Osteoblast (primary cell): ENCODE measurements around the gene KRT12. TPM values are rescaled to one million over a fixed set of nuclear protein-coding genes. Genes with fewer than 3 reads are reported as not detected.

Experiments
- DNase-seq: peaks from one replicate; pipeline ENCODE4 v3.0.0; 2011; ENCODE audit warnings: low spot score, mixed read lengths; ENCODE audit not compliant: insufficient read length; ENCODE audit errors: missing footprints
- H2AFZ ChIP-seq: 2 replicates; pipeline ENCODE4 v1.6.0; 2011; ENCODE audit warnings: mild to moderate bottlenecking, low read length
- H3K27ac ChIP-seq: 2 replicates; pipeline ENCODE4 v1.5.1; 2011; ENCODE audit warnings: mild to moderate bottlenecking, low read depth, low read length, moderate library complexity
- H3K27me3 ChIP-seq: 2 replicates; pipeline ENCODE4 v1.6.0; 2012; ENCODE audit warnings: mild to moderate bottlenecking, control low read depth, inconsistent platforms, low read length, moderate library complexity; ENCODE audit not compliant: insufficient read depth
- H3K36me3 ChIP-seq: 2 replicates; pipeline ENCODE4 v1.5.1; 2011; ENCODE audit warnings: mild to moderate bottlenecking, low read length, control low read depth, moderate library complexity; ENCODE audit not compliant: insufficient read depth
- H3K4me1 ChIP-seq: 2 replicates; pipeline ENCODE4 v1.5.1; 2011; ENCODE audit warnings: mild to moderate bottlenecking, low read length, control low read depth, moderate library complexity; ENCODE audit not compliant: insufficient read depth
- H3K4me2 ChIP-seq: 2 replicates; pipeline ENCODE4 v1.6.0; 2011; ENCODE audit warnings: mild to moderate bottlenecking, low read length; ENCODE audit not compliant: insufficient read depth
- H3K4me3 ChIP-seq: fragments of 200-600 bp; sonication (generic); 3 replicates; pipeline ENCODE4 v1.5.1; 2012; ENCODE audit warnings: mild to moderate bottlenecking, low read length, inconsistent platforms; ENCODE audit not compliant: insufficient read depth
- H3K79me2 ChIP-seq: 2 replicates; pipeline ENCODE4 v1.6.0; 2012; ENCODE audit warnings: mild to moderate bottlenecking, low read length, control low read depth, inconsistent platforms; ENCODE audit not compliant: insufficient read depth
- H3K9me3 ChIP-seq: 2 replicates; pipeline ENCODE4 v1.5.1; 2011; ENCODE audit warnings: low read depth, low read length, control low read depth
- H4K20me1 ChIP-seq: 2 replicates; pipeline ENCODE4 v1.6.0; 2012; ENCODE audit warnings: mild to moderate bottlenecking, low read length, control low read depth; ENCODE audit not compliant: insufficient read depth
- CTCF ChIP-seq: IDR thresholded peaks from 2 replicates; pipeline ENCODE4 v1.5.1; 2011; ENCODE audit warnings: mild to moderate bottlenecking, low read depth, low read length, moderate library complexity; ENCODE audit errors: extremely low read depth
- total RNA-seq: library from RNA; depleted of rRNA; stranded (reverse); fragments of >200 nt; gene quantifications from 2 replicates; pipeline ENCODE4 v1.2.3, GENCODE V29; 2012

KRT12 gene
- total RNA-seq = not detected in 2 replicates

- no peaks in the 10 kb centered on the region for H3K27me3 ChIP-seq
- H3K36me3 ChIP-seq = no peaks in the 10 kb centered on the region
- H3K27ac ChIP-seq = no peak within 1 kb of the TSS
- H3K4me1 ChIP-seq = peaks cover 6% of the 10 kb centered on the region
- H3K79me2 ChIP-seq = no peaks in the 10 kb centered on the region
- no peaks in the 10 kb centered on the region for H3K9me3 ChIP-seq
- H3K4me3 ChIP-seq = no peak within 1 kb of the TSS
- DNase-seq = no peak
- H3K4me2 ChIP-seq = no peak within 1 kb of the TSS
- H2AFZ ChIP-seq = no peak within 1 kb of the TSS
- no peak for TF ChIP-seq CTCF
- H4K20me1 ChIP-seq = no peaks in the 10 kb centered on the region
Measured at GRCh38 chr17:40866838-40867237, at the start of gene KRT12. Gene KRT12 (minus strand): TSS chr17:40867223. CDS start chr17:40867186, 37 bp downstream.

- H2AFZ ChIP-seq = no peak overlapping the region
Measured at GRCh38 chr17:40916366-40916765, 49.3 kb upstream of the KRT12 start.

GRCh38 chr17:40915721-40916256, 48.8 kb upstream of the KRT12 start:
- H3K4me3 ChIP-seq = no peak overlapping the region
- TF ChIP-seq CTCF = no peak
- no peaks in the 10 kb centered on the region for H3K27me3 ChIP-seq
- H2AFZ ChIP-seq = no peak overlapping the region
- H3K27ac ChIP-seq = peak overlapping the region; percentile 94
- no peaks in the 10 kb centered on the region for H3K9me3 ChIP-seq
- no peaks in the 10 kb centered on the region for H4K20me1 ChIP-seq
- no peaks in the 10 kb centered on the region for H3K79me2 ChIP-seq
- DNase-seq = no peak
- peaks cover 31% of the 10 kb centered on the region for H3K4me1 ChIP-seq
- H3K4me2 ChIP-seq = peak overlapping the region; percentile 38
- no peaks in the 10 kb centered on the region for H3K36me3 ChIP-seq

More at GRCh38 chr17:40916366-40916765, 49.3 kb upstream of the KRT12 start:
- Histone ChIP-seq H4K20me1 (no peaks in the 10 kb centered on the region), H3K36me3 (no peaks in the 10 kb centered on the region), H3K4me1 (peaks cover 26% of the 10 kb centered on the region), H3K27ac (peak overlapping the region; percentile 94), H3K4me2 (no peak overlapping the region), H3K27me3 (no peaks in the 10 kb centered on the region), H3K4me3 (no peak overlapping the region), H3K79me2 (no peaks in the 10 kb centered on the region), H3K9me3 (no peaks in the 10 kb centered on the region)
- no peak for DNase-seq
- TF ChIP-seq CTCF = no peak

GRCh38 chr17:40915199-40915661, 48.2 kb upstream of the KRT12 start:
- Histone ChIP-seq H3K27me3 (no peaks in the 10 kb centered on the region), H3K9me3 (no peaks in the 10 kb centered on the region), H3K4me2 (no peak overlapping the region), H4K20me1 (no peaks in the 10 kb centered on the region), H3K4me1 (peaks cover 37% of the 10 kb centered on the region), H3K27ac (peak overlapping the region; percentile 94), H2AFZ (no peak overlapping the region), H3K4me3 (no peak overlapping the region), H3K36me3 (no peaks in the 10 kb centered on the region), H3K79me2 (no peaks in the 10 kb centered on the region)
- no peak for TF ChIP-seq CTCF
- no peak for DNase-seq
